Measurements from ENCODE around the gene PLCB1. TPM values are rescaled to one million over a fixed set of nuclear protein-coding genes. Genes with fewer than 3 reads are reported as not detected.

PLCB1 gene
- total RNA-seq, 2 experiments from 2014 or later: 1.0 to 1.2 TPM

DNA sequence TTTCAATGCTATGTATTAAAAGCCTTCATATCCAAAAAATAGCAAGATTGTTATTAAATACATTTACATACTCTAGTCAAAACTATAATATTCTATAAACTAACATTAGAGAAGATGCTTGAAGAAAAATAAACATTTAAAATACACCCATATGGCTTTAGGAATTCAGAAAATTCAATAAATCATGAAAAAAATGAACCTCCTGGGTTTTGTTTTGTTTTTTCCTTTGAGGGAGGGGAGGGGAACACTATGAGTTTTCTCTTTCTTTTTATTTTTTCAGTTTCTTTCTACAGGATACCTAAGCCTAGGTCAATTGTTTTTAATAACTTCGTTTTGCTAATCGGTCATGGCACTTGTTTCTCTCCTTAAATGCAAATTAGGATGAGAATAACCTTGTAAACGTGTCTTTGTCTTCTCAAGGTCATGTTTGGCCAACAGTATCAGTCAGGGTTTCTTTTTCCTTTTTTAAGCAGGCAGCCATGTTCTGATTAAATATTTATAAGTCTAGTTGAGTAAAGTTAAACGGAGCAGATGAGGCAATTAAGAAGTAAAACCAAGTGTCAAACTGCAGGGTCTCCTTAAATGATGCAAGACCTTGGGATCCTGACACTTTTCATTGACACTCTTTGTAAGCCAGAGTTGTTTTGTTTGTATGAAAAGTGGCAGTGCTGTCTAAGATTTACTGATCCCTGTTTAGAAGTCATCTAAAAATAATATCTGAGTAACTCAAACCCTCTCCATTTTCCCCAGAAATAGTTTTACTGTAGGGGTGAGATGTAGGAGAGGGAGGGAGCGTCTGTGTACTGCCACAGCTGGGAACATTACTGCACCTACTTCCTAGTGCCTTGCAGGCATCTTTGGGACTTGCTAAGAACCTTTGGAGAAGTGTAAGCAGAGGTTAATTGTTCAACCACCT lies 392.3 kb downstream of the PLCB1 start:
- no peaks in the 10 kb centered on the region for H3K9me3 Mint-ChIP-seq
- ChIA-PET POLR2A (no interaction called here), CTCF (no interaction called here)
- H3K27ac Mint-ChIP-seq: no peak overlapping the region
- no peak for DNase-seq
- no peaks in the 10 kb centered on the region for H3K27me3 Mint-ChIP-seq
- H3K36me3 Mint-ChIP-seq (ENCODE audit: low read depth): no peaks in the 10 kb centered on the region
- H3K4me3 Mint-ChIP-seq: no peak overlapping the region
- no peaks in the 10 kb centered on the region for H3K4me1 Mint-ChIP-seq

DNA sequence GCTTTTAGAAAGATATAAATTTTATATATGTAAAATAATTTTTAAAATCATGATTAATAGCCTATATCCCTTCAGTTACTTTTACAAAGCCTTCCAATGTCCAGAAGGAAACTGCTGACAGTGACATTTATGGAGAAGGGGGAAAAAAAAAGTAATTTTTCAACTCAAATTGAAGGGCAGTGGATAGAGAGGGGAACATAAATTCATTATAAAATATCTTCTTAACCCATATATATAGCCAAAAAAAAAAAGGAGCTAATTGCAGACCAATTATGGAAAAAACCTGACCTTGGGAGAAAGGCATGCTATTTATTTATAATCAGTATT lies 392.9 kb downstream of the PLCB1 start:
- no peaks in the 10 kb centered on the region for H3K36me3 Mint-ChIP-seq (ENCODE audit: low read depth)
- no peaks in the 10 kb centered on the region for H3K9me3 Mint-ChIP-seq
- DNase-seq: no peak
- POLR2A ChIA-PET: no interaction called here
- CTCF ChIA-PET: no interaction called here
- H3K27ac Mint-ChIP-seq: no peak overlapping the region
- H3K4me3 Mint-ChIP-seq: no peak overlapping the region
- no peaks in the 10 kb centered on the region for H3K27me3 Mint-ChIP-seq
- H3K4me1 Mint-ChIP-seq: no peaks in the 10 kb centered on the region

DNA sequence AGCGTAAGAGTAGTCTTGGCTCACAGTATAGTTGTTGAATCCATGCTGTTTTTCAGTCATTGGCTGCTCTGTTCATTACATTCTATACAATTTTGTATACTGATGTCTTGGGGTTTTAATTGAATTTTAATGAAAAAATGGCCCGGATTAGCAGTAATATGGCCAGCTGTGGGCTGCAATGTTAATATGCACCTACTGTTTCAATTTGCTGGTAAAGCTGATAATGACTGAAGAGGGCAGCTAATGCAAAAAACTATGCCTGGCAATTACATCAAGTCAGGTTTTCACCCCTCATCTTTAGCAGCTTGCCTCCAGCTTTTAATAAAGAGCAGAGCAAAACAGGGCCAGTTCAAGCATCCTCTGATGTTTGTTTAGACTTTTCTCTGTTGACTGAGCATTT lies 394.5 kb downstream of the PLCB1 start:
- H3K27me3 Mint-ChIP-seq: no peaks in the 10 kb centered on the region
- no peaks in the 10 kb centered on the region for H3K4me1 Mint-ChIP-seq
- H3K9me3 Mint-ChIP-seq: no peaks in the 10 kb centered on the region
- H3K4me3 Mint-ChIP-seq: no peak overlapping the region
- DNase-seq: no peak
- POLR2A ChIA-PET: no interaction called here
- CTCF ChIA-PET: no interaction called here
- H3K27ac Mint-ChIP-seq: no peak overlapping the region
- no peaks in the 10 kb centered on the region for H3K36me3 Mint-ChIP-seq (ENCODE audit: low read depth)

DNA sequence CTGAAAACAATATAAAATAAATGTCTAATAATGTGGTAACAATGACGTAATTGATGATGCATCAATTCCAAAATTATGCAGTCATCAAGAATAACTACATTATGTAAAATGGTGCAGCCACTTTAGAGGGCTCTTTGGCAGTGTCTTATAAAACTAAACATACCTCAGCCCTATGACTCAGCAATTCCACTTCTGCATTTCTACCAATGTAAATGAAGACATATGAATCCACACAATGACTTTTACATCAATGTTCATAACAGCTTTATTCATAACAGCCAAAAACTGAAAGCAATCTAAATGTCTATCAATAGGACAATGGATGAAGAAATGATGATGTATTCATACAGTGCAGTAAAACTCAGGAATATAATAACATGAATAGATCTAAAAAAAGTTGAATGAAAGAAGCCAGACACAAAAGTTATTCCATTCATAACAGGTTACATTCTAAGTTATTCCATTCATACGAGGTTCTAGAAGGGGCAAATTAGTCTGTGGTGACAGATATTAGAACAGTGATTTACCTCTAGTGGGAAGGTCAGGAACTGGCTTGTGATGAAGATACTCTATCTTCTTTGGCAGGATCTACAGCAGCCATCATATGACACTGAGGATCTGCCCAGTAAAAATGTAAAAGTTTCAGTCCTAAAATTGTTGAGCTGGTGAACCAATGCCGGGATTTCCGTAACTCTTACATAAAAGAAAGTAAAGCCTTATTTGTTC lies 396.1 kb downstream of the PLCB1 start:
- Mint-ChIP-seq H3K27me3 (no peaks in the 10 kb centered on the region), H3K4me3 (no peak overlapping the region), H3K36me3 (ENCODE audit: low read depth) (no peaks in the 10 kb centered on the region), H3K9me3 (no peaks in the 10 kb centered on the region), H3K4me1 (no peaks in the 10 kb centered on the region), H3K27ac (no peak overlapping the region)
- POLR2A ChIA-PET: no interaction called here
- CTCF ChIA-PET: no interaction called here
- DNase-seq: no peak

DNA sequence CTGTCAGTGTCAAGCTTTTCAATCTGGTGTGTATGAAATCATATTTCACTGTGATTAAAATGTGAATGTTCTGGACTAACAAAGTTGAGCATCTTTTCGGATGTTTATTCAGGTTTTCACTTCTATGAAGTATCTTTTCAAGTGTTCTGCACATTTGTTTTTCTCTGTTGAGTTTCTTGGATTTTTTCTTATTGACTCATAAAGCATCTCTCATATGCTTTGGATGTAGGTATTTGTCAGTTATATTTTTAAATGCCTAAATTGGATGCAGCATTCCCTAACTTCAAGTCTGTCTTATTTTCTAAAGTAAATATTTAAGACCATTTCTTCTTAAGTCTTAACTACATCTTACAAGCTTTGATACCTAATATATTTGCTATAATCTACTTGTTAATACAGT lies 398.0 kb downstream of the PLCB1 start:
- POLR2A ChIA-PET: no interaction called here
- H3K4me3 Mint-ChIP-seq: no peak overlapping the region
- DNase-seq: no peak
- H3K27me3 Mint-ChIP-seq: no peaks in the 10 kb centered on the region
- H3K9me3 Mint-ChIP-seq: no peaks in the 10 kb centered on the region
- no peak overlapping the region for H3K27ac Mint-ChIP-seq
- no peaks in the 10 kb centered on the region for H3K36me3 Mint-ChIP-seq (ENCODE audit: low read depth)
- CTCF ChIA-PET: no interaction called here
- H3K4me1 Mint-ChIP-seq: no peaks in the 10 kb centered on the region

DNA sequence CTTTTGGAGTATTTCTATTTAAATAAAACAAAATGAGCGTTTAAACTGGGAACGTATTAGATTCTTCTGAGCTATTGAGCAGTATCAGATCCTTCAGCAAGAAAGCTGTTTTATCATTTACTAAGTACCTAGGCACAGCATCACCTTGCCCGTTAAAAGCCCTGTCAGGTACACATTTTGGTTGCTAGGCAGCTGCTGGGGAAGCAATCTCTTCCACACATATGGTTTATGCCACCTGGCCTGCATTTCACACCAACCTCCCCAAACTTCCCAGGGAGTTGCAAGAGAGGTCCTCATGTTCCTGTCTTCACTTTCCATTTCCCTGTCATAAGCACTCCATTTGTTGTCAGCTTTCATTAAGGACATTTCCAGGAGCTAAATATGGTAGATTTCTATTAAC lies 400.1 kb downstream of the PLCB1 start:
- Mint-ChIP-seq H3K27me3 (no peaks in the 10 kb centered on the region), H3K4me3 (no peak overlapping the region), H3K36me3 (ENCODE audit: low read depth) (no peaks in the 10 kb centered on the region), H3K4me1 (no peaks in the 10 kb centered on the region), H3K9me3 (no peaks in the 10 kb centered on the region), H3K27ac (no peak overlapping the region)
- no peak for DNase-seq
- ChIA-PET CTCF (no interaction called here), POLR2A (interaction anchor here (0.6 kb wide), 1 partner anchor 58 kb away, joined by 3 read pairs; no protein-coding TSS in a partner anchor)

DNA sequence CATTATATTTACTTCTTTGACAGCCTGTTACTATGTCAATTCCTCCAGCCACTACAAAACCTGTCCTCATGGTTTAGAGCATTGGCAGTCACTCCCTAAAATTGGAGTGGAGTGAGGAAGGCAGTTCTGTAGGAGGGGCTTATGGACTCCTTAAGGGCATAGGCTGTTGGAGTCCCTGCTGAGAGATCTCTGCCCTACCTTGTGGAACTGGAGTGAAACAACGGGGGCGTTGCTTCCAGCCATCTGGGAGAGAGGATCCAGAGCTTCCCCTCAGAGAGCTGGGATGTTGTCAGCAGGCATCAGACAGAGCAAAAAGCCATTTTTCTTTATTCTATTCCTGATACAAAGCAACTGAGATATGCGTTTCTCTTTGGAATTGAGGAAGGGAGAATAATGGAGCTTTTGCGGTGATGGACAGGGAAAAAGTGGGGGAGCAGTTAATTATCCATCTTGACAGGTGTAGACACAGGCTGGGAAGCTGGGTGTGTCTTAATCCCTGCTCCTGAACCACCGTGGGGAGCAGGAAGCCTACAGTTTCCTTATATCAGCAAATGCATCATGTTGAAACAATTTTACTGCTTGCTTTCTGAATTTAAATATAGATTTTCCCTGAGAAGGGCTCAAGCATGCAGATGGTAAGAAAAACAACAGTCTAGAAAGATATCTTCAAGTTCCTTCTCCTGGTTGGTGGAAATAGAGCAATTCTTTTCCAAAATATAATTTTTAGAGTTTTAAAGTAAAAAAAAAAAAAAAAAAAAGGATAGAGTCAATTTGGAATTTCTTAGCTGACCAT lies 402.5 kb downstream of the PLCB1 start:
- H3K27ac Mint-ChIP-seq: no peak overlapping the region
- H3K9me3 Mint-ChIP-seq: no peaks in the 10 kb centered on the region
- ChIA-PET POLR2A (no interaction called here), CTCF (interaction anchor here (0.6 to 0.7 kb wide), 3 partner anchors 353 to 1734 kb away, joined by 3 read pairs; no protein-coding TSS in a partner anchor)
- H3K4me1 Mint-ChIP-seq: no peaks in the 10 kb centered on the region
- no peaks in the 10 kb centered on the region for H3K27me3 Mint-ChIP-seq
- H3K4me3 Mint-ChIP-seq: no peak overlapping the region
- no peaks in the 10 kb centered on the region for H3K36me3 Mint-ChIP-seq (ENCODE audit: low read depth)
- DNase-seq: no peak

DNA sequence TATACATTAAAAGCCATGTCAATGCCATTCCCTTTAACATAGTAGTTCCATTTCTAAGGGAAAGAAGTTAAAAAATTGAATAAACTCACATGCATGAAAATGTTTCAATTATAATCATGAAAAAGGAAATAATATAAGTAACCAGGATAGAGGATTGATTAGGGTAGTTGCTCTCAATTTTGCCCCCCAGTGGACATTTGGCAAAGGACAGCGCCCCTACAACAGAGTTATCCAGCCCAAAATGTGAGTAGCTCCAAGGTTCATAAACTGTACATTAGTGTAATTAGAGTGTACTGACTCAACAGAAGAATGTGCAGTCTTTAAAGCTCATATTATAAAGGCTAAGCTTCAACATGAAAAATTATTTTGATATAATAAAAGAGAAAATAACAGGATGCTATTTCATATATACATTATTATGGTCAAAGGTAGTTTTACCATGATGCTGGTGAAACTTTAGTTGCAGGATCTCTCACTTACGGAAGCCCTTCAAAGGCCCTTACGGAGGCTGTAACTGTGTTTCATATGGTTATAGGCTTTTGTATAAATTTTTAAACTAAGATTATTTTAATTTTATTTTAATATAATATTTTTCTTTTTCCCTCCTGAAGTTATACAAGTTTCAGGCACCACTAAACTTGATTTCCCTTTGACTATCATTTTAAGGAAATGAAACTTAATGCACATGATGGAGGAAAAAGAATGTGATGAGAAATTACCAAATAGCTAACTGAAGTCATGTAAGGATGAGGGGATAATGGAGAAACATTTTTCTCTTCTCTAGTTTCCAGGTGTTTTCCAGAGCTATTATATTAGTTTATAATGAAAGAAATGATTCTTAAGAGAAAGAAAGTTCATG lies 403.6 kb downstream of the PLCB1 start:
- POLR2A ChIA-PET: no interaction called here
- no peak for DNase-seq
- Mint-ChIP-seq H3K36me3 (ENCODE audit: low read depth) (no peaks in the 10 kb centered on the region), H3K27me3 (no peaks in the 10 kb centered on the region), H3K27ac (no peak overlapping the region), H3K4me3 (no peak overlapping the region), H3K4me1 (no peaks in the 10 kb centered on the region), H3K9me3 (no peaks in the 10 kb centered on the region)
- CTCF ChIA-PET: interaction anchor here (0.6 to 0.7 kb wide), 3 partner anchors 354 to 1735 kb away, joined by 3 read pairs; no protein-coding TSS in a partner anchor

DNA sequence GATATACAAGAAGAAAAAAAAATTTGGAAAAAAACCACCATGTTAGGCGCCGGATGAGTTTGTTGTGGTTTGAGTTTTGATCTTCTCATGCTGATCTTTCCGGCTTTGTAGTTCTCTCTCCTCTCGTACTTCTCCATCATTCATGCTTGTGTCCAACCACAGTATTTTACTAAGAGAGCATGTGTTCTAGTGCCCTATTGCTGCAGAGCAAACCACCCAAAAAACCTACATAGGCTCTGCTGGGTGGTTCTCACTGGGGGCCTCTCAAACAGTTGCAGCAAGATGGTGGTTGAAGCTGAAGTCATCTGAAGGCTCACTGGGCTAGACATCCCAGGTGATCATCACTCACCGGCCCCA lies 404.2 kb downstream of the PLCB1 start:
- H3K4me1 Mint-ChIP-seq: no peaks in the 10 kb centered on the region
- ChIA-PET POLR2A (no interaction called here), CTCF (no interaction called here)
- no peaks in the 10 kb centered on the region for H3K27me3 Mint-ChIP-seq
- no peaks in the 10 kb centered on the region for H3K36me3 Mint-ChIP-seq (ENCODE audit: low read depth)
- no peak overlapping the region for H3K4me3 Mint-ChIP-seq
- DNase-seq: no peak
- no peaks in the 10 kb centered on the region for H3K9me3 Mint-ChIP-seq
- no peak overlapping the region for H3K27ac Mint-ChIP-seq

DNA sequence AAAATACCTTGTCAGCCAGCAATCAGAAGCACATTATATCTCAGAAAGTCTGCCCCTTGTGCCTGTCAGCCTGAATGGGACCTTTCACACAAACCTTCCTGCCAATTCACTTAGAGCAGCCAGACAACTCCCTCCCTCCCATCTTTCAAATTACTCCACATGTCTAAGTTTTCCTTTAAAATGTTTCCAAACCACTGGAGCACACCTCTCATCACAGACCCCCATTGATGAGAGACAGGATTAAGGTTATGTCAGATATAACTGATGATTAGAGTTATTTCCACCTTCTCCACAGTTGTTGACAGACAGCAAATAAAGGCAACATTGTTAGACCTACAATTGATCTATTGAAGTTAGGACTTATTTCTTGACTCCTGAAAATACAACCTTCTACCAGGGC lies 408.4 kb downstream of the PLCB1 start:
- H3K27me3 Mint-ChIP-seq: no peaks in the 10 kb centered on the region
- POLR2A ChIA-PET: no interaction called here
- DNase-seq: no peak
- H3K4me3 Mint-ChIP-seq: no peak overlapping the region
- H3K9me3 Mint-ChIP-seq: no peaks in the 10 kb centered on the region
- H3K27ac Mint-ChIP-seq: no peak overlapping the region
- H3K36me3 Mint-ChIP-seq (ENCODE audit: low read depth): no peaks in the 10 kb centered on the region
- no peaks in the 10 kb centered on the region for H3K4me1 Mint-ChIP-seq
- CTCF ChIA-PET: no interaction called here

DNA sequence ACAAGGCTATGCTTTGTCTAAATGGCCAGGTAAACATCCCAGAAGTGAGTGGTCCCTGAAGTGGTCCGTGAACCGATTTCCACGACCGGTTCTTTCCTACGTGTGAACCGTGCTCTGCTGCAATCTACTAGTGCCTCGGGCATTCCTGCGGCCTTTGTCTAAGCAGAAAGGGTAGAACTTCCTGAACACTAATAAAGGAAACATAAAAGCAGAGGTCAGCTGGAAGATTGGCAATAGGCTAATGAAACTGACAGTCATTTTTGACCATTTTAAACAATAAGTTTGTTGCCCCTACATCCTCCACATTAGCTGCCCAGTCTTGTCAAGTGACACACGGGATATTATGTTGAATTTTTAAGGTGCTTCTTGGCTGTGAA lies 410.0 kb downstream of the PLCB1 start:
- H3K27ac Mint-ChIP-seq: no peak overlapping the region
- no peaks in the 10 kb centered on the region for H3K27me3 Mint-ChIP-seq
- no peak for DNase-seq
- POLR2A ChIA-PET: no interaction called here
- CTCF ChIA-PET: no interaction called here
- no peak overlapping the region for H3K4me3 Mint-ChIP-seq
- no peaks in the 10 kb centered on the region for H3K4me1 Mint-ChIP-seq
- H3K36me3 Mint-ChIP-seq (ENCODE audit: low read depth): no peaks in the 10 kb centered on the region
- H3K9me3 Mint-ChIP-seq: no peaks in the 10 kb centered on the region

DNA sequence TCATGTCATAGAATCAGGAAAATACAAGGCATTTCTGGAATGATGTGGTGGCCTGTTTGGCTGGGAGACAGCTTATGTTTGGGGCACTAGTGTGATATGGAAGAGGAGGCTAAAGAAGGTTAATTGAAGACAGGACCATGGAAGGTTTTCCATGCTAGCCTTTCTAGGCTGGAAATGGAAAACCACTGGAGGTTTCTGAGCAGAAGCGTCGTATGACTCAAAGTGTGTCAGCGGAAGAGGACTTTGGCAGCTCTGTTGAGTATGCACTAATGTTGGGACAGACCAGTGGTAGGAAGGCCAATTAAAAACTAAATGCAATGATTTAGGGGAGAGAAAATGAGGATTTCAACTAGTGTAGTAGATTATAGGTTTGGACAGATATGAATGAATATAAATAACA lies 413.1 kb downstream of the PLCB1 start:
- ChIA-PET CTCF (no interaction called here), POLR2A (no interaction called here)
- no peaks in the 10 kb centered on the region for H3K36me3 Mint-ChIP-seq (ENCODE audit: low read depth)
- H3K27ac Mint-ChIP-seq: no peak overlapping the region
- H3K4me1 Mint-ChIP-seq: no peaks in the 10 kb centered on the region
- DNase-seq: no peak
- no peaks in the 10 kb centered on the region for H3K27me3 Mint-ChIP-seq
- no peaks in the 10 kb centered on the region for H3K9me3 Mint-ChIP-seq
- no peak overlapping the region for H3K4me3 Mint-ChIP-seq
